Lower leg skin (tissue), 3 donors: Measurements from ENCODE around the gene GAS6.

Source experiments
- POLR2A ChIP-seq, 2 donors: fragments of 450-650 bp; IDR thresholded peaks; one replicate each; pipeline ENCODE4 v1.6.1; 2016 to 2017; ENCODE audit warnings: antibody characterized with exemption in 2 of 2, mild to moderate bottlenecking in 1 of 2, moderate library complexity in 1 of 2
- TF ChIP-seq, protein P1 (sequence below), 3 donors: fragments of 450-650 bp; IDR thresholded peaks; one replicate each; pipeline ENCODE4 v1.5.1; 2016; ENCODE audit warnings: antibody characterized with exemption in 3 of 3, mild to moderate bottlenecking in 3 of 3, moderate library complexity in 2 of 3

GRCh38 chr13:113865427-113865826 is 1.6 kb upstream of the GAS6 start:
- TF ChIP-seq, protein P1, sequence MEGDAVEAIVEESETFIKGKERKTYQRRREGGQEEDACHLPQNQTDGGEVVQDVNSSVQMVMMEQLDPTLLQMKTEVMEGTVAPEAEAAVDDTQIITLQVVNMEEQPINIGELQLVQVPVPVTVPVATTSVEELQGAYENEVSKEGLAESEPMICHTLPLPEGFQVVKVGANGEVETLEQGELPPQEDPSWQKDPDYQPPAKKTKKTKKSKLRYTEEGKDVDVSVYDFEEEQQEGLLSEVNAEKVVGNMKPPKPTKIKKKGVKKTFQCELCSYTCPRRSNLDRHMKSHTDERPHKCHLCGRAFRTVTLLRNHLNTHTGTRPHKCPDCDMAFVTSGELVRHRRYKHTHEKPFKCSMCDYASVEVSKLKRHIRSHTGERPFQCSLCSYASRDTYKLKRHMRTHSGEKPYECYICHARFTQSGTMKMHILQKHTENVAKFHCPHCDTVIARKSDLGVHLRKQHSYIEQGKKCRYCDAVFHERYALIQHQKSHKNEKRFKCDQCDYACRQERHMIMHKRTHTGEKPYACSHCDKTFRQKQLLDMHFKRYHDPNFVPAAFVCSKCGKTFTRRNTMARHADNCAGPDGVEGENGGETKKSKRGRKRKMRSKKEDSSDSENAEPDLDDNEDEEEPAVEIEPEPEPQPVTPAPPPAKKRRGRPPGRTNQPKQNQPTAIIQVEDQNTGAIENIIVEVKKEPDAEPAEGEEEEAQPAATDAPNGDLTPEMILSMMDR (IDR thresholded peaks at IDR 0.05): no peak
- TF ChIP-seq POLR2A (IDR thresholded peaks at IDR 0.05): no peak
